GM12892 (cell line): ENCODE results near the gene GNPTG.

ENCODE experiments used
- POLR2A ChIP-seq: IDR thresholded peaks from 2 replicates; pipeline ENCODE4 v1.6.1; 2011; ENCODE audit warnings: low read depth, low read length, control low read depth
- TAF1 ChIP-seq: IDR thresholded peaks from 2 replicates; pipeline ENCODE4 v1.6.1; 2011; ENCODE audit warnings: low read depth, mild to moderate bottlenecking, control low read depth, low read length, borderline replicate concordance

DNA sequence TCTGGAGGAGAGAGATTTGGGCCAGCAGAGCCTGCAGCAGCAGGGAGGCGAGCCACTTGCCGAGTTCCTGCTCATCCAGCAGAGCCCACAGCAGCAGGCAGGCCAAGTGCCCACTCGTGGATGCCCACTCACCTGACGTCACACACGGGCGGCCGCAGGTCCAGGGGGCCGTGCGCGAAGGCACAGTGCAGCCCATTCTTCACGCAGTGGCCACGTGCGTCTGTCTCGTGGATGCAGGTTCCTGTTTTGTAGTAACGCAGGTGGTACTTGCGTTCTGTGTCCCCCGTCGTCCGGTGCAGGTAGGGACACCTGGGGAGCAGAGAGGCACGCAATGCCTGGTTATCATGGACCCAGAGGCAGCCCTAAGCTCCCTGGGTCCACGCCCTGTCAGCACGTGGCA, 51.3 kb downstream of the GNPTG start:
- TF ChIP-seq POLR2A (no peak), TAF1 (no peak)
